ENCODE measurements around the gene MAFG. TPM values are rescaled to one million over a fixed set of nuclear protein-coding genes. Genes with fewer than 3 reads are reported as not detected.

Gene MAFG
- total and polyA plus RNA-seq, 9 of the 15 experiments (the other 6 are each of a cell fraction or from before 2014, with no cell fraction given): 1.1 to 58.1 (median 24.9) TPM

- Histone ChIP-seq H3K27me3 (ENCODE audit: control insufficient read depth in 2 of 2, insufficient read depth in 2 of 2, low read length in 2 of 2) (no peaks in the 10 kb centered on the region), H3K9ac (ENCODE audit: insufficient read depth in 1 of 2, low read depth in 2 of 2, low read length in 2 of 2) (no peak overlapping the region), H3K9me1 (ENCODE audit: control insufficient read depth, insufficient read depth, low read length) (no peaks in the 10 kb centered on the region), H3K27ac (ENCODE audit: extremely low read depth, low read depth, low read length) (no peak overlapping the region), H3K79me2 (ENCODE audit: control insufficient read depth, insufficient read depth, low read length) (peaks cover 13% of the 10 kb centered on the region; the same call in 1 of the 3 replicates), H3K4me3 (no peak overlapping the region), H4K20me1 (replicated peaks; ENCODE audit: control insufficient read depth, insufficient read depth, low read length) (no peaks in the 10 kb centered on the region), H3K9me3 (replicated peaks; ENCODE audit: control insufficient read depth, insufficient read depth, low read depth, low read length) (no peaks in the 10 kb centered on the region), H3K4me1 (replicated peaks in 1 of 2; ENCODE audit: control insufficient read depth in 2 of 2, insufficient read depth in 2 of 2, low read length in 2 of 2) (peaks cover 13 to 33% of the 10 kb centered on the region in 2 experiments), H2AFZ (ENCODE audit: low read depth, low read length) (no peak overlapping the region), H3K4me2 (ENCODE audit: insufficient read depth, low read length) (no peak overlapping the region), H3K36me3 (ENCODE audit: control insufficient read depth, insufficient read depth, low read length) (no peaks in the 10 kb centered on the region)
- FAIRE-seq (no peak), DNase-seq (ENCODE audit: extremely low read depth in 1 of 4, low spot score in 3 of 4) (no peak), ATAC-seq (no peak)
- in situ Hi-C loops (cut with MboI): no loop called here
- ChIA-PET POLR2A (no interaction called here), CTCF (ENCODE audit: low intra/inter-chr PET ratio) (no interaction called here)
- BruUV-seq (replicated peaks): no TSS peak
- intact Hi-C loops (cut with micrococcal nuclease): no loop called here
- TF ChIP-seq TRIM28 (IDR thresholded peaks at IDR 0.05) (0 out of 2 replicates have a peak, but pooled peaks have one; percentile 31), HEY1 (CRISPR knock-in tag; IDR thresholded peaks at IDR 0.05; ENCODE audit: borderline replicate concordance) (no peak), BACH1 (tag; IDR thresholded peaks at IDR 0.05) (no peak)
Measured at GRCh38 chr17:81973432-81973831, 45.9 kb upstream of the MAFG start.

DNA sequence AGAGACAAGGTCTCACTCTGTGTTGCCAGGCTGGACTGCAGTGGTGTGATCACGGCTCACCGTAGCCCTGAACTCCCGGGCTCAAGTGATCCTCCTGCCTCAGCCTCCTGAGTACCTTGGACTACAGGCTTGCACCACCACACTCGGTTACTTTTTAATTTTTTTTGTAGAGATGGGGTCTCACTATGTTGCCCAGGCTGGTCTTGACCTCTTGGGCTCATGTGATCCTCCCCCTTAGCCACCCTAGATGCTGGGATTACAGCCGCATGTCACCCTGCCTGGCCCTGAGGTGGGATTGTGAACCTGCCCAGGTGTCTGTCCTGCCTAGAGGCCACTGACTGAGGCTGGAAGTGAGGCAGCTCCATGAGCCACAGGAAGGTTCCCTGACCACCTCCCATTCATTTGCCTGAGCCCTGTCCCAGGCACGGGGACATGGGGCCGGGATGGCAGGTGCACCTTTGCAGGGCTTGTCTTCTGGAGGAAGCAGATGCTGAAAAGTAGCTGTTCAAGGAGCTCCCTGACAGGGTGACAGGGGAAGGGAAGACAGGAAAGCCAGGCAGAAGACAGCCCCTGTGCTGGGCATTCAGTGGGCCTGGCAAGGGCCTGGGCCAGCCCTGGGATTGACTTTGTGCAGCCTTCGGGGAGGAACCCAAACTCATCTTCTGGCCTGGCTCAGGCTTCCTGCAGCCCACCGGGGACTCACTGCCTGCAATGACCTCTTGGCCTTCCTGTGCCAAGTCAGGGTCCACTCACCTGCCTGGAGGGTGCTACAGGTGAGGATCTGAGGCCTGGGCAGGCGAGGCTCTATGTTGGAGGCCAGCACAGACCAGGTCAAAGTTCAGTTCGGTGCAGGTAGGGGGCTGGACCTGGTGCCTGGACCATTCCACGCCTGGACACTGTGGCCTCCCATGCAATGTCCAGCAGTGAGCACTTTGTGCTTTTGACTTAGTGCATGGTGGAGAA is 41.6 kb upstream of the MAFG start:
- ATAC-seq (no peak), DNase-seq (ENCODE audit: extremely low read depth in 1 of 4, low spot score in 3 of 4) (no peak), FAIRE-seq (no peak)
- no peak overlapping the region for H3K4me3 ChIP-seq
- POLR2A ChIA-PET: interaction anchor here (1.1 kb wide), 1 partner anchor 9 kb away, joined by 4 read pairs; no protein-coding TSS in a partner anchor
- BruUV-seq (replicated peaks): no TSS peak
- peak overlapping the region; percentile 54; the same call in 1 of the 2 replicates for H2AFZ ChIP-seq (ENCODE audit: low read depth, low read length)
- TF ChIP-seq, protein P1, sequence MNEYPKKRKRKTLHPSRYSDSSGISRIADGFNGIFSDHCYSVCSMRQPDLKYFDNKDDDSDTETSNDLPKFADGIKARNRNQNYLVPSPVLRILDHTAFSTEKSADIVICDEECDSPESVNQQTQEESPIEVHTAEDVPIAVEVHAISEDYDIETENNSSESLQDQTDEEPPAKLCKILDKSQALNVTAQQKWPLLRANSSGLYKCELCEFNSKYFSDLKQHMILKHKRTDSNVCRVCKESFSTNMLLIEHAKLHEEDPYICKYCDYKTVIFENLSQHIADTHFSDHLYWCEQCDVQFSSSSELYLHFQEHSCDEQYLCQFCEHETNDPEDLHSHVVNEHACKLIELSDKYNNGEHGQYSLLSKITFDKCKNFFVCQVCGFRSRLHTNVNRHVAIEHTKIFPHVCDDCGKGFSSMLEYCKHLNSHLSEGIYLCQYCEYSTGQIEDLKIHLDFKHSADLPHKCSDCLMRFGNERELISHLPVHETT (CRISPR knock-in tag; conservative IDR thresholded peaks at IDR 0.05 in 1 of 2, IDR thresholded peaks at IDR 0.05 in 1 of 2): no peak
- TF ChIP-seq ZNF121 (CRISPR knock-in tag; conservative IDR thresholded peaks at IDR 0.05): peak; percentile 76
- no peak overlapping the region for H3K27ac ChIP-seq (ENCODE audit: extremely low read depth, low read depth, low read length)
- 73% methylated on average over 12 of the region's 12 CpGs for WGBS (ENCODE audit: insufficient coverage, low coverage, missing lambda C conversion rate)
- H3K4me2 ChIP-seq (ENCODE audit: insufficient read depth, low read length): no peak overlapping the region
- H3K9me1 ChIP-seq (ENCODE audit: control insufficient read depth, insufficient read depth, low read length): no peaks in the 10 kb centered on the region
- peak overlapping the region in 1 of 2 experiments; percentile 71; a peak in 2 of 4 replicates for H3K9ac ChIP-seq (ENCODE audit: insufficient read depth in 1 of 2, low read depth in 2 of 2, low read length in 2 of 2)
- H3K36me3 ChIP-seq (ENCODE audit: control insufficient read depth, insufficient read depth, low read length): no peaks in the 10 kb centered on the region
- H4K20me1 ChIP-seq (replicated peaks; ENCODE audit: control insufficient read depth, insufficient read depth, low read length): no peaks in the 10 kb centered on the region
- H3K79me2 ChIP-seq (ENCODE audit: control insufficient read depth, insufficient read depth, low read length): no peaks in the 10 kb centered on the region
- intact Hi-C loops (cut with micrococcal nuclease): no loop called here
- peaks cover 9 to 43% of the 10 kb centered on the region in 2 experiments for H3K4me1 ChIP-seq (replicated peaks in 1 of 2; ENCODE audit: control insufficient read depth in 2 of 2, insufficient read depth in 2 of 2, low read length in 2 of 2)
- no peaks in the 10 kb centered on the region for H3K9me3 ChIP-seq (replicated peaks; ENCODE audit: control insufficient read depth, insufficient read depth, low read depth, low read length)
- in situ Hi-C loops (cut with MboI): no loop called here
- no peaks in the 10 kb centered on the region for H3K27me3 ChIP-seq (ENCODE audit: control insufficient read depth in 2 of 2, insufficient read depth in 2 of 2, low read length in 2 of 2)
- CTCF ChIA-PET (ENCODE audit: low intra/inter-chr PET ratio): no interaction called here
